Progenitor cell of endocrine pancreas (in vitro differentiated cells): ENCODE results near the gene SPATS2L. TPM values are rescaled to one million over a fixed set of nuclear protein-coding genes. Genes with fewer than 3 reads are reported as not detected.

Source experiments
- DNase-seq: peaks from one replicate; pipeline ENCODE4 v3.0.0; 2021; ENCODE audit warnings: low spot score; ENCODE audit not compliant: unreplicated experiment
- H3K27ac Mint-ChIP-seq: 2 replicates; pipeline ENCODE4 v1.8.0; 2021; ENCODE audit warnings: mild to moderate bottlenecking, moderate library complexity, mixed read lengths
- H3K27me3 Mint-ChIP-seq: 2 replicates; pipeline ENCODE4 v1.8.0; 2021; ENCODE audit warnings: mixed read lengths
- H3K36me3 Mint-ChIP-seq: 2 replicates; pipeline ENCODE4 v1.8.0; 2022; ENCODE audit warnings: mixed read lengths; ENCODE audit not compliant: insufficient read depth
- H3K4me1 Mint-ChIP-seq: 2 replicates; pipeline ENCODE4 v1.8.0; 2021; ENCODE audit warnings: low read depth, mixed read lengths
- H3K4me3 Mint-ChIP-seq: 2 replicates; pipeline ENCODE4 v1.8.0; 2021; ENCODE audit warnings: low read depth, mild to moderate bottlenecking, moderate library complexity, mixed read lengths
- H3K9me3 Mint-ChIP-seq: 2 replicates; pipeline ENCODE4 v1.8.0; 2021; ENCODE audit warnings: low read depth, mixed read lengths
- CTCF ChIP-seq: fragments of 200-600 bp; sonication (generic); IDR thresholded peaks from one replicate; pipeline ENCODE4 v1.5.0; 2021; ENCODE audit warnings: antibody characterized with exemption, mild to moderate bottlenecking; ENCODE audit not compliant: unreplicated experiment
- total RNA-seq: library from RNA; stranded (reverse); gene quantifications from 2 replicates; pipeline ENCODE4 v1.2.1, GENCODE V29; 2021

The SPATS2L gene
- total RNA-seq, 1 donor from 2014 or later: 110 TPM

GRCh38 chr2:200469708-200470211, 163.3 kb downstream of the SPATS2L start:
- TF ChIP-seq CTCF: no peak
- peaks cover 45% of the 10 kb centered on the region for H3K36me3 Mint-ChIP-seq
- H3K4me1 Mint-ChIP-seq: peaks cover 10% of the 10 kb centered on the region
- H3K27me3 Mint-ChIP-seq: no peaks in the 10 kb centered on the region
- no peak overlapping the region for H3K4me3 Mint-ChIP-seq
- DNase-seq: no peak
- H3K27ac Mint-ChIP-seq: peak overlapping the region; percentile 30
- no peaks in the 10 kb centered on the region for H3K9me3 Mint-ChIP-seq

GRCh38 chr2:200470230-200470629, 163.7 kb downstream of the SPATS2L start:
- H3K4me1 Mint-ChIP-seq: peaks cover 10% of the 10 kb centered on the region
- H3K27me3 Mint-ChIP-seq: no peaks in the 10 kb centered on the region
- no peak for DNase-seq
- no peak for TF ChIP-seq CTCF
- no peaks in the 10 kb centered on the region for H3K9me3 Mint-ChIP-seq
- H3K4me3 Mint-ChIP-seq: no peak overlapping the region
- H3K27ac Mint-ChIP-seq: peak overlapping the region; percentile 30
- H3K36me3 Mint-ChIP-seq: peaks cover 46% of the 10 kb centered on the region

- peaks cover 10% of the 10 kb centered on the region for H3K4me1 Mint-ChIP-seq
- DNase-seq: no peak
- H3K27ac Mint-ChIP-seq: no peak overlapping the region
- TF ChIP-seq CTCF: peak; percentile 55
- H3K9me3 Mint-ChIP-seq: no peaks in the 10 kb centered on the region
- H3K27me3 Mint-ChIP-seq: no peaks in the 10 kb centered on the region
- H3K4me3 Mint-ChIP-seq: no peak overlapping the region
- H3K36me3 Mint-ChIP-seq: peaks cover 48% of the 10 kb centered on the region
Measured at GRCh38 chr2:200471324-200471848, 164.9 kb downstream of the SPATS2L start.

- DNase-seq: no peak
- TF ChIP-seq CTCF: no peak
- no peak overlapping the region for H3K27ac Mint-ChIP-seq
- H3K4me1 Mint-ChIP-seq: peaks cover 10% of the 10 kb centered on the region
- H3K4me3 Mint-ChIP-seq: no peak overlapping the region
- H3K9me3 Mint-ChIP-seq: no peaks in the 10 kb centered on the region
- H3K36me3 Mint-ChIP-seq: peaks cover 46% of the 10 kb centered on the region
- no peaks in the 10 kb centered on the region for H3K27me3 Mint-ChIP-seq
Measured at GRCh38 chr2:200471928-200472645, 165.6 kb downstream of the SPATS2L start.

- Mint-ChIP-seq H3K27ac (peak overlapping the region; percentile 4), H3K27me3 (no peaks in the 10 kb centered on the region), H3K4me1 (peaks cover 10% of the 10 kb centered on the region), H3K4me3 (no peak overlapping the region), H3K9me3 (no peaks in the 10 kb centered on the region), H3K36me3 (peaks cover 47% of the 10 kb centered on the region)
- no peak for TF ChIP-seq CTCF
- no peak for DNase-seq
Measured at GRCh38 chr2:200472853-200473464, 166.5 kb downstream of the SPATS2L start.
